H1 (cell line): ENCODE measurements around the gene RIPOR3.
"Not testable (repeated sequence)": the region's sequence is repeated elsewhere in the genome, so short reads cannot be mapped to it uniquely, and the experiment has no call there.

Experiments used
- CEBPB ChIP-seq: IDR thresholded peaks from 2 replicates; pipeline ENCODE4 v1.6.1; 2012; ENCODE audit warnings: low read depth, low read length
- CREB1 ChIP-seq: IDR thresholded peaks from 2 replicates; pipeline ENCODE4 v1.6.1; 2012; ENCODE audit warnings: inconsistent platforms
- CTCF ChIP-seq, 3 experiments: IDR thresholded peaks; 1 replicate in 2 of 3; 2 replicates in 1 of 3; pipeline versions ENCODE4 v1.5.1 to v1.6.1; 2011; ENCODE audit warnings: low read length in 3 of 3, mild to moderate bottlenecking in 3 of 3, inconsistent platforms in 2 of 3, low read depth in 1 of 3, moderate library complexity in 1 of 3; ENCODE audit not compliant: insufficient read depth in 1 of 3; ENCODE audit errors: control extremely low read depth in 1 of 3
- EP300 ChIP-seq, 2 experiments: IDR thresholded peaks; 1 replicate in 1 of 2; 2 replicates in 1 of 2; pipeline ENCODE4 v1.6.1; 2011 to 2012; ENCODE audit warnings: low read depth in 2 of 2, low read length in 2 of 2, mild to moderate bottlenecking in 2 of 2, borderline replicate concordance in 1 of 2, inconsistent platforms in 1 of 2, moderate library complexity in 1 of 2
- EZH2 ChIP-seq: fragments of 200-600 bp; sonication (generic); IDR thresholded peaks from 2 replicates; pipeline ENCODE4 v1.7.1; 2012; ENCODE audit warnings: low read depth, mild to moderate bottlenecking, moderate library complexity, low read length, inconsistent platforms; ENCODE audit not compliant: severe bottlenecking
- GABPA ChIP-seq: IDR thresholded peaks from 2 replicates; pipeline ENCODE4 v1.6.1; 2011; ENCODE audit warnings: mild to moderate bottlenecking, low read length, moderate library complexity, borderline replicate concordance; ENCODE audit not compliant: insufficient read depth
- MAFK ChIP-seq: IDR thresholded peaks from 2 replicates; pipeline ENCODE4 v1.6.1; 2012; ENCODE audit warnings: low read depth, mild to moderate bottlenecking, improper control_type of control experiment, low read length
- POLR2A ChIP-seq, 2 experiments: IDR thresholded peaks; 1 replicate in 1 of 2; 2 replicates in 1 of 2; pipeline ENCODE4 v1.6.1; 2011; ENCODE audit warnings: low read depth in 2 of 2, low read length in 2 of 2, mild to moderate bottlenecking in 2 of 2; ENCODE audit errors: control extremely low read depth in 1 of 2
- POLR2AphosphoS5 ChIP-seq: IDR thresholded peaks from 2 replicates; pipeline ENCODE4 v1.6.1; 2011; ENCODE audit warnings: low read depth, low read length
- RBBP5 ChIP-seq: IDR thresholded peaks from 2 replicates; pipeline ENCODE4 v1.7.1; 2012; ENCODE audit warnings: low read depth, mild to moderate bottlenecking, inconsistent platforms, low read length, moderate library complexity, borderline replicate concordance
- SP1 ChIP-seq: IDR thresholded peaks from 2 replicates; pipeline ENCODE4 v1.6.1; 2011; ENCODE audit warnings: low read depth, low read length
- SP4 ChIP-seq: IDR thresholded peaks from 2 replicates; pipeline ENCODE4 v1.6.1; 2012; ENCODE audit warnings: low read length, inconsistent platforms
- TAF1 ChIP-seq: IDR thresholded peaks from 2 replicates; pipeline ENCODE4 v1.6.1; 2011; ENCODE audit warnings: mild to moderate bottlenecking, low read depth, low read length

- TF ChIP-seq CTCF (IDR thresholded peaks at IDR 0.05; ENCODE audit: control extremely low read depth in 1 of 3, insufficient read depth in 1 of 3, low read depth in 1 of 3, low read length in 3 of 3) = peak; percentile 3 to 14 (median 6); a peak in 2 of 4 replicates
- TF ChIP-seq CREB1; SP4; CEBPB; POLR2AphosphoS5; MAFK; GABPA; EP300 (IDR thresholded peaks at IDR 0.05; ENCODE audit: borderline replicate concordance in 1 of 2, low read depth in 2 of 2, low read length in 2 of 2); RBBP5; TAF1; SP1; EZH2; POLR2A (IDR thresholded peaks at IDR 0.05; ENCODE audit: control extremely low read depth in 1 of 2, low read depth in 2 of 2, low read length in 2 of 2): not testable (repeated sequence)
Measured at GRCh38 chr20:50639971-50640711, 51.2 kb downstream of the RIPOR3 start.
